GM19193 (cell line): ENCODE measurements around the gene SGO2.

Source experiments
- POLR2A ChIP-seq: IDR thresholded peaks from 4 replicates; pipeline ENCODE4 v1.6.1; 2011; ENCODE audit not compliant: insufficient read depth, insufficient read length; ENCODE audit errors: extremely low read depth

Gene SGO2

GRCh38 chr2:200498402-200499162, 27.4 kb upstream of the SGO2 start:
- TF ChIP-seq POLR2A = no peak

GRCh38 chr2:200502196-200502595, 23.8 kb upstream of the SGO2 start:
- no peak for TF ChIP-seq POLR2A

GRCh38 chr2:200506679-200507078, 19.3 kb upstream of the SGO2 start:
- TF ChIP-seq POLR2A = no peak

- TF ChIP-seq POLR2A = no peak
Measured at GRCh38 chr2:200507179-200507578, 18.8 kb upstream of the SGO2 start.

- TF ChIP-seq POLR2A = no peak
Measured at GRCh38 chr2:200509235-200509611, 16.8 kb upstream of the SGO2 start.

GRCh38 chr2:200509612-200510433, 16.2 kb upstream of the SGO2 start, which contains the start of gene KCTD18:
Gene KCTD18, minus strand, starts transcription at chr2:200510068. Its CDS starts 3,052 bp downstream, at chr2:200507016.
- TF ChIP-seq POLR2A = peak; percentile 87

GRCh38 chr2:200515155-200515554, 10.9 kb upstream of the SGO2 start:
- TF ChIP-seq POLR2A = no peak

- no peak for TF ChIP-seq POLR2A
Measured at GRCh38 chr2:200523158-200523557, 2.8 kb upstream of the SGO2 start.

GRCh38 chr2:200523604-200524003, 2.4 kb upstream of the SGO2 start:
- no peak for TF ChIP-seq POLR2A

GRCh38 chr2:200525066-200525465, 941 bp upstream of the SGO2 start:
- no peak for TF ChIP-seq POLR2A

- no peak for TF ChIP-seq POLR2A
Measured at GRCh38 chr2:200525551-200525881, 491 bp upstream of the SGO2 start.

- TF ChIP-seq POLR2A = no peak
Measured at GRCh38 chr2:200528228-200528627, 2.2 kb downstream of the SGO2 start.

- no peak for TF ChIP-seq POLR2A
Measured at GRCh38 chr2:200533754-200534153, 7.7 kb downstream of the SGO2 start.

- no peak for TF ChIP-seq POLR2A
Measured at GRCh38 chr2:200534572-200534971, 8.6 kb downstream of the SGO2 start.

GRCh38 chr2:200538139-200538538, 12.1 kb downstream of the SGO2 start:
- no peak for TF ChIP-seq POLR2A

- TF ChIP-seq POLR2A = no peak
Measured at GRCh38 chr2:200540793-200541192, 14.8 kb downstream of the SGO2 start.
